Measurements from ENCODE around the gene TMEM132D.
"Not testable (repeated sequence)": the region's sequence is repeated elsewhere in the genome, so short reads cannot be mapped to it uniquely, and the experiment has no call there.

The TMEM132D gene

DNA sequence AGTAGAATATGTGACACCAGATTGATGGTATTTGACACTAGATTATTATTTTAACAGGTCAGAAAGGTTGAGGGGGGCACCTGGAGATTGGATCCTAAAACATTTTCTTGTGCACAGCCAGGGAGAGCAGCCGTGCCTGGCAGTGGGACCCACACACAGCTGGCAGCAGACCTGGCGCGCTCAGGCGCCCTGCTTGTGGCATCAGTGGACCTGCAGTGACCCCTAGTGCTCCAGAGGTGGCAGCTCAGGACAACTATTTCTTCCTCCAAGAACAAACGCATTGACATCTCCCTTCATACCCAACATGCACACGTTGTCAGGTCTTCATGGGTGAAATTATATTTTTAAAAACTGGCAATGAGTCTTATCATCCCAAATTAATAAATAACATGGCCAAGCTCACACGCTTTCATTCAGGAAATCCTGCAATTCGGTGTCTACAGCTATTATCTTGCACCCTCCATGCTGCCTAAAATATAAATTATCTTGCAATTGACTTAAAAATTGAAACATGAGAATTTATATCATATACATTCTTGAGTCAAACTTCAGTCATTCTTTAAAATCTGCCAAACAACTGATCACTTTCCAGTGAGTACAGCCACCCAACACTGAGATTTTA lies 7.7 kb upstream of the TMEM132D start:
- peak; percentile 77 for DNase-seq (ENCODE audit: low spot score)
- TF ChIP-seq, protein P1, sequence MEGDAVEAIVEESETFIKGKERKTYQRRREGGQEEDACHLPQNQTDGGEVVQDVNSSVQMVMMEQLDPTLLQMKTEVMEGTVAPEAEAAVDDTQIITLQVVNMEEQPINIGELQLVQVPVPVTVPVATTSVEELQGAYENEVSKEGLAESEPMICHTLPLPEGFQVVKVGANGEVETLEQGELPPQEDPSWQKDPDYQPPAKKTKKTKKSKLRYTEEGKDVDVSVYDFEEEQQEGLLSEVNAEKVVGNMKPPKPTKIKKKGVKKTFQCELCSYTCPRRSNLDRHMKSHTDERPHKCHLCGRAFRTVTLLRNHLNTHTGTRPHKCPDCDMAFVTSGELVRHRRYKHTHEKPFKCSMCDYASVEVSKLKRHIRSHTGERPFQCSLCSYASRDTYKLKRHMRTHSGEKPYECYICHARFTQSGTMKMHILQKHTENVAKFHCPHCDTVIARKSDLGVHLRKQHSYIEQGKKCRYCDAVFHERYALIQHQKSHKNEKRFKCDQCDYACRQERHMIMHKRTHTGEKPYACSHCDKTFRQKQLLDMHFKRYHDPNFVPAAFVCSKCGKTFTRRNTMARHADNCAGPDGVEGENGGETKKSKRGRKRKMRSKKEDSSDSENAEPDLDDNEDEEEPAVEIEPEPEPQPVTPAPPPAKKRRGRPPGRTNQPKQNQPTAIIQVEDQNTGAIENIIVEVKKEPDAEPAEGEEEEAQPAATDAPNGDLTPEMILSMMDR (IDR thresholded peaks at IDR 0.05; ENCODE audit: extremely low read depth, missing control alignments) = peak; percentile 73

DNA sequence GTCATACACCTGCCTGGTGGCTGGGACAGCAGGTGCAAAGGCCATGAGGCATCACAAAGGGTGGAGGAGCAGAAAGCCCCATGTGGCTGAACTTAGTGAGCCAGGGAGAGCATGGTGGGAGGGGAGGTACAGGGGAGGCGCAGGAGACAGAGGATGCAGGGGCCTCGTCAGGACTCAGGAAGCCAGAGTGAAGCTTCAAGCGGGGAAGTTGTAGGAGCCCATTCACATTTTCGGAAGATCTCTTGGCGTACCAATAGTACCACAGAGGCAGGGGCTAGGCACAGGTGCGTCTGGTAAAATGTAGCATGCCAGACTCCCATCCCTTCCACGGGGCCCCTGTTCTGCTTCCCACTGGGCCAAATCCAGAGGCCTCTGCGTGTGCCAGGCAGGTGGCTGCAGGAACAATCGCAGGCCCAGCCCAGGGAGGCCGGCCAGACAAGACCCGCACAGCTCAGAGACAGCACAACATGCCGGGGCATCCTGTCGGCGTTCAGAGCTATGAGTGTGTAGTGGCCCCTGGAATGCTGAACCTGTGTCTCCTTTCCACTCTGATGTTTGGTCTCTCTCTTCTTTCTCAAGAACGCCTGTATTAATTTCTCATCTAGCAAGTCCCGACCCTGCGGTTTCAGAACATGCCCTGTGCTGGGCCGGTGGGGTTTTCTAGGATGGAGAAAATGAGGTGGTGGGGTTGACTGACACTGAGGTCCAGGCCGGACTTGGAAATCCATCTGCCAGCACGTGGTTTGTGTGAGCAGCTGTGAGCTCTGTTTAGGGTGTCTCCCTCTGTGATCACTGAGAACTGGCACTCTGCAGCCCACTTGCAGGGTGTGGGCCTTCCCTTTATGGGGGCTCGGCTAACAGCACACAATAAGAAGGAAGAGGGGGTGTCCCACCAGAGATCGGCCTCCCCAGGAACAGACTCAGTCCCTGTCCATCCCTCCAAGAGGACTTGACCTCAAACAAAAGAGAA lies 5.5 kb upstream of the TMEM132D start:
- TF ChIP-seq, protein P1 (IDR thresholded peaks at IDR 0.05; ENCODE audit: extremely low read depth, missing control alignments) = no peak
- DNase-seq (ENCODE audit: low spot score) = no peak

DNA sequence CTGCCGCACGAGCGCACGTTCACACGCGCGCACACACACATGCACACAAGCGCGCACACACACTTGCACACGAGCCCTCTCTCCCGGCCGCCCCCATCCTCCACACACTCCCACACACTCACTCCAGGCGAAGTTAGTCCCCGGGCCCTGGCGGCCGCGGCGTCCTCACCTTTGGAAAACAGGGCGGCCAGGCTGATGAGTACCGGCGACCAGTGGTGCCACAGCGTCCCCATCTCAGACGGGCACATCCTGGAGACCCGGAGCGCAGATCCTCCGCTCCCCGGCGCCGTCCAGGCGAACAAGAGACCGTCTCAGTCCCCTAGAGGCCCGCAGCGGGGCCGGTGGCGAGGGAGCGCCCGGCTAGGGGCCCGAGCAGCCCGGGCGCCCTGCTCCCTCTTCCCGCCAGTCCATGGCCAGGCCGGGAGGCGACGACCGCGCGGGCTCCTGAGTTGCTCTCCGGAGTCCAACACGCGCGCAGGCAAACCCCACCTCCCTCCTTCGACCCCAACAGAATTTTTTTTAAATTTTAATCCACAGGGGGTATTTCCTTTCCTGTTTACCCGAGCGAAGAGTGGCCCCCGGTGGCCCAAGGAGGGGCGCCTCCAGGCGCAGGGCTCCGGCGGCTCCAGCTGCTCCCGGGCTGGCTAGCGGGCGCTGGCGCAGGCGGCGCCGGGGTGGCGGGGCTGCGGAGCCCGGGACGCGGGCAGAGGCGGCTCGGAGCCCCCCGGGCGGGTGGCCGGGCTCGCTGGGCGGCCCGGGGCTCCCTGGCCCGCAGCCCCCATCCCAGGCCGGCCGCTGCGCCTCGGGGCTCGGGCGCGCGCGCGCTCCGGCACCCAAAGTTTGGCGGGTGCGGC lies 506 bp downstream of the TMEM132D start:
- DNase-seq (ENCODE audit: low spot score) = no peak
- TF ChIP-seq, protein P1 (IDR thresholded peaks at IDR 0.05; ENCODE audit: extremely low read depth, missing control alignments) = no peak

DNA sequence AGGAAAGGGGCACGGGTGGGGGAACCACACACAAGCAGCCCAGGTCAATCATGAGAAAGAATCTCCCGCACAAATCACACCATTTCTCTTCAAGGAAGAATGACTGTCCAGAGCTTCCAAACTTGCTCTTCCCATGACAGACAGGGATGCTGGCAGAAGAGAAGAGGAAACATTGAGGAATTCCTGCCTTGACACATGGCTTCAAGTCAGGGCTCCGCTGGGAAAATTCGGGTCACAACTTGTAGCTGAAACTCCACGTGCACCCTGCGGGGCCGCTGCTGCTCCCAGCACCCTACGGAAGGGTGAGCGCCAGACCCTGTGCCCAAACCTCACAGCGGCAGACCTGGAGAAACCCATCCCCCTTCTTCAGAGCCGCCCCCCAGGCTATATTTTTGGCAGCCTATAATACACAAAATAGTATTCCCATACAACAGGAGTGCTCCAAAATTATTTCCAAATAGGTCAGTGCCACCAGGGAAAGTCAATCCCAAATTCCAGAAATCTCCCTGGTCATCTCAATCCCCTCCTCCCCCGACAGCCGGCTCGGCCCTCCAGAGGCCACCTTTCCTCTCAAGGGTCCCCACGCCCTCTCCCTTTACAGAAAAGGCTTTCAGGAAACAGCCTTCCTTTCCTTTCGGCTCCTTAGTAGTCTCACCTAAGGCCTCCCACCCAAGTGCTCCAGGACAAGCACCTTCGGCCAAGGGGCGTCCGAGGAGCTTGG lies 1.3 kb downstream of the TMEM132D start:
- TF ChIP-seq, protein P1 (IDR thresholded peaks at IDR 0.05; ENCODE audit: extremely low read depth, missing control alignments) = no peak
- no peak for DNase-seq (ENCODE audit: low spot score)

DNA sequence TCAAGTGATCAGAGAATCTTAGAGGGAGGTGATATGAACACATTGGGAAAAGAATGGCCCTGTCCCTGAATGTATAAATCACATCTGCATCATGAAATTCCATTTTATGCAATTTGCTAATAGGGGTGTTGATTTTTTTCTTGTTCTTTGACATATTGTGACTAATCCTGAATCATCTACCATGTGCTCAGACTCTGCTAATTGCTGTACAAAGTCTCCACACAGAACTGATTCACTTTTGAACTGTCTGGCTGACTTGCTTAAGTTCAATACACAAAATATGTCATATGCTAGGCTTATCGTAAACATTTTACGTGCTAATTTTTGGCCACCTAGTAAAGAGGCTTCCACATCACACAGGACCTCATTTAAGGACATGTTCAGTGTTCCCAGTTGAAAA lies 2.6 kb downstream of the TMEM132D start:
- no peak for DNase-seq (ENCODE audit: low spot score)
- TF ChIP-seq, protein P1 (IDR thresholded peaks at IDR 0.05; ENCODE audit: extremely low read depth, missing control alignments) = no peak

DNA sequence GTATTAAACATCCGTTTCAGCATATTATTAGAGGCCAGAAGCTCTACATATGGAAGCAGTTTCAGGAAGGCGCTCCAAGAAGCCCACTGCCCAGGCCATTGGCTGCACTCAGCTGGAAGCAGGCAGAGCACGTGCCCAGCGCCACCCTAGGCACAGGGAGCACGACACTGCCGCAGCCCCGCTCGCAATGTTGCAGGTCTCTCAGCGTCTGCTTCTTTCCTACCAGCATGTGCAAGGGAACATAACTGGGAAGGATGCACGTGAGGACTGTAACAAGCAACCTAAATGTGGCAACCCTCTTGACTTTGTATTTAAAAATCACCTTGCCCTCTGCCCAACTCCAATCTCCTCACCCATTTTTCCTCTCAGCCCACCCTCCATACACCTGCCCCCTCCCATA lies 3.5 kb downstream of the TMEM132D start:
- TF ChIP-seq, protein P1 (IDR thresholded peaks at IDR 0.05; ENCODE audit: extremely low read depth, missing control alignments) = no peak
- no peak for DNase-seq (ENCODE audit: low spot score)

DNA sequence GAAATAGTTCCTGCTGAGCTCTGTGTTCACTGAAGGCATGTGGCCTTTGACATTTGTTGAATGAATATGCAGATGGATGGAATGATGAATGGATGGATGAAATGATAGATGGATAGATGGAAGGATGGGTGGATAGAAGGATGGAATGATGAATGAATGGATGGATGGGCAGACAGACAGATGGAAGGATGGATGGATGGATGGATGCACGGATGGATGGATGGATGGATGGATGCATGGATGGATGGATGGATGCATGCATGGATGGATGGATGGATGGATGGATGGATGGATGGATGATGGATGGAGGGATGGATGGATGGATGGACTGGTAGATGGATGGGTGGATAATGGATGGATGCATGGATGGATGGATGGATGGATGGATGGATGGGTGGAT lies 4.8 kb downstream of the TMEM132D start:
- DNase-seq (ENCODE audit: low spot score) = not testable (repeated sequence)

Data from GM20000 (cell line).